Type B pancreatic cell (in vitro differentiated cells): ENCODE results near the gene SGSH. TPM values are rescaled to one million over a fixed set of nuclear protein-coding genes. Genes with fewer than 3 reads are reported as not detected.

ENCODE experiments used
- DNase-seq: peaks from one replicate; pipeline ENCODE4 v3.0.0; 2021; ENCODE audit warnings: mixed read lengths; ENCODE audit not compliant: unreplicated experiment; ENCODE audit errors: extremely low spot score
- H3K27ac Mint-ChIP-seq: 2 replicates; pipeline ENCODE4 v1.8.0; 2021; ENCODE audit warnings: mild to moderate bottlenecking, mixed read lengths
- H3K27me3 Mint-ChIP-seq: 2 replicates; pipeline ENCODE4 v1.8.0; 2021; ENCODE audit warnings: mixed read lengths
- H3K36me3 Mint-ChIP-seq: 2 replicates; pipeline ENCODE4 v1.8.0; 2021; ENCODE audit warnings: mixed read lengths
- H3K4me1 Mint-ChIP-seq: one replicate; pipeline ENCODE4 v1.8.0; 2021; ENCODE audit warnings: mixed read lengths; ENCODE audit not compliant: unreplicated experiment
- H3K4me3 Mint-ChIP-seq: 2 replicates; pipeline ENCODE4 v1.8.0; 2021; ENCODE audit warnings: mild to moderate bottlenecking, mixed read lengths
- H3K9me3 Mint-ChIP-seq: 2 replicates; pipeline ENCODE4 v1.8.0; 2021; ENCODE audit warnings: mixed read lengths
- CTCF ChIP-seq: fragments of 200-600 bp; sonication (generic); conservative IDR thresholded peaks from 2 replicates; pipeline ENCODE4 v1.5.0; 2021; ENCODE audit warnings: antibody characterized with exemption, mild to moderate bottlenecking
- total RNA-seq: library from RNA; stranded (reverse); gene quantifications from 2 replicates; pipeline ENCODE4 v1.2.1, GENCODE V29; 2021; ENCODE audit warnings: low replicate concordance

The SGSH gene
- total RNA-seq, 1 donor from 2014 or later: 40.5 TPM

- Mint-ChIP-seq H3K27me3 (peaks cover 2% of the 10 kb centered on the region), H3K36me3 (no peaks in the 10 kb centered on the region), H3K9me3 (peaks cover 4% of the 10 kb centered on the region), H3K4me3 (no peak overlapping the region), H3K27ac (no peak overlapping the region), H3K4me1 (peaks cover 19% of the 10 kb centered on the region)
- TF ChIP-seq CTCF: no peak
- no peak for DNase-seq
Measured at GRCh38 chr17:80173916-80174315, 46.2 kb downstream of the SGSH start.

DNA sequence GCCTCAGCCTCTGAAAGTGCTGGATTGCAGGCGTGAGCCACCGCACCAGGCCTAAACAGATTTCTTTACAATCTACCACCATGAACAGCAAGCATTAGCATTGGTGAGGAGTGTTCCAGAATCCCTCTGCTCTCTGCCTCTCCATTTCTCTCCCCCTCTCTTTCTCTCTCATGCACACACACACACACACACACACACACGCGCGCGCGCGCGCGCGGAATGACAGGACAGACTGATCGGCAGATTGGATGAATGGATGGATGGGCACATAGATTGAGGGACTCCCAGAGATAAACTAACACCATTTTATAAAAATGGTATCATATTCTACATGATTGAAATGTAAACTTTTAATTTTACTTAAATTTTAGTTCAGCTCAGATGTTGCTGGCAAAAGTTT lies 47.0 kb downstream of the SGSH start:
- H3K36me3 Mint-ChIP-seq: no peaks in the 10 kb centered on the region
- peaks cover 23% of the 10 kb centered on the region for H3K4me1 Mint-ChIP-seq
- peaks cover 6% of the 10 kb centered on the region for H3K9me3 Mint-ChIP-seq
- H3K27me3 Mint-ChIP-seq: peaks cover 2% of the 10 kb centered on the region
- H3K4me3 Mint-ChIP-seq: no peak overlapping the region
- no peak overlapping the region for H3K27ac Mint-ChIP-seq
- DNase-seq: no peak
- no peak for TF ChIP-seq CTCF

- H3K4me3 Mint-ChIP-seq: no peak overlapping the region
- no peak for TF ChIP-seq CTCF
- no peak overlapping the region for H3K27ac Mint-ChIP-seq
- H3K4me1 Mint-ChIP-seq: peaks cover 25% of the 10 kb centered on the region
- no peak for DNase-seq
- peaks cover 2% of the 10 kb centered on the region for H3K27me3 Mint-ChIP-seq
- H3K36me3 Mint-ChIP-seq: no peaks in the 10 kb centered on the region
- H3K9me3 Mint-ChIP-seq: peaks cover 6% of the 10 kb centered on the region
Measured at GRCh38 chr17:80171681-80172080, 48.5 kb downstream of the SGSH start.

GRCh38 chr17:80169784-80170500 lies 50.2 kb downstream of the SGSH start, which contains the start of gene CARD14:
Gene CARD14 (plus strand): TSS chr17:80170030. CDS start chr17:80181439, 11,409 bp downstream.
- H3K4me3 Mint-ChIP-seq: peak within 1 kb of the TSS; percentile 75
- H3K4me1 Mint-ChIP-seq: peaks cover 22% of the 10 kb centered on the region
- peak within 1 kb of the TSS; percentile 71 for H3K27ac Mint-ChIP-seq
- no peak for DNase-seq
- H3K27me3 Mint-ChIP-seq: peaks cover 2% of the 10 kb centered on the region
- no peak for TF ChIP-seq CTCF
- H3K9me3 Mint-ChIP-seq: peaks cover 6% of the 10 kb centered on the region
- no peaks in the 10 kb centered on the region for H3K36me3 Mint-ChIP-seq

DNA sequence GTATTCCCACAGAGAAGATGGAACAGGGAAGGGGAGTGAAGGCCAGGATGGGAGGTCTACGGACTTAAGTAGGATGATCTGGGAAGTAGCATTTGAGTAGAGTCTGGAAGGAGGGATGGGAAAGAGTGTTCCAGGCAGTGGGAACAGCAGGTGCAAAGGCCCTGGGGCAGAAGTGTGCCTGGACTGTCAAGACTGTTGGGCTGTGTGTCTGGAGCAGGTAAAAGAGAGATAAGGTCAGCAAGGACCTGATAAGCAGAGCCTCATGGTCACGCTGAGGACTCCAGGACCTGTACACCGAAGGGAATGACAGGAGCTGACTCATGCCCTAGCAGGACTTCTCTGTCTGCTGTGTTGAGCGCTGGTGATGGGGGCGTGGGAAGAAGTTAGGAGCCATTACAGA lies 51.0 kb downstream of the SGSH start:
- Mint-ChIP-seq H3K4me1 (peaks cover 24% of the 10 kb centered on the region), H3K4me3 (peak overlapping the region; percentile 13), H3K27ac (peak overlapping the region; percentile 71), H3K36me3 (no peaks in the 10 kb centered on the region), H3K27me3 (peaks cover 2% of the 10 kb centered on the region), H3K9me3 (peaks cover 6% of the 10 kb centered on the region)
- DNase-seq: no peak
- TF ChIP-seq CTCF: no peak
